Type B pancreatic cell (in vitro differentiated cells): Measurements from ENCODE around the gene NMD3. TPM values are rescaled to one million over a fixed set of nuclear protein-coding genes. Genes with fewer than 3 reads are reported as not detected.

Experiments
- DNase-seq: peaks from one replicate; pipeline ENCODE4 v3.0.0; 2021; ENCODE audit warnings: mixed read lengths; ENCODE audit not compliant: unreplicated experiment; ENCODE audit errors: extremely low spot score
- H3K27ac Mint-ChIP-seq: 2 replicates; pipeline ENCODE4 v1.8.0; 2021; ENCODE audit warnings: mild to moderate bottlenecking, mixed read lengths
- H3K27me3 Mint-ChIP-seq: 2 replicates; pipeline ENCODE4 v1.8.0; 2021; ENCODE audit warnings: mixed read lengths
- H3K36me3 Mint-ChIP-seq: 2 replicates; pipeline ENCODE4 v1.8.0; 2021; ENCODE audit warnings: mixed read lengths
- H3K4me1 Mint-ChIP-seq: one replicate; pipeline ENCODE4 v1.8.0; 2021; ENCODE audit warnings: mixed read lengths; ENCODE audit not compliant: unreplicated experiment
- H3K4me3 Mint-ChIP-seq: 2 replicates; pipeline ENCODE4 v1.8.0; 2021; ENCODE audit warnings: mild to moderate bottlenecking, mixed read lengths
- H3K9me3 Mint-ChIP-seq: 2 replicates; pipeline ENCODE4 v1.8.0; 2021; ENCODE audit warnings: mixed read lengths
- total RNA-seq: library from RNA; stranded (reverse); gene quantifications from 2 replicates; pipeline ENCODE4 v1.2.1, GENCODE V29; 2021; ENCODE audit warnings: low replicate concordance
- TF ChIP-seq, protein P1 (sequence below): fragments of 200-600 bp; sonication (generic); conservative IDR thresholded peaks from 2 replicates; pipeline ENCODE4 v1.5.0; 2021; ENCODE audit warnings: antibody characterized with exemption, mild to moderate bottlenecking

NMD3 gene
- total RNA-seq, 1 donor from 2014 or later, result 53.9 TPM

DNA sequence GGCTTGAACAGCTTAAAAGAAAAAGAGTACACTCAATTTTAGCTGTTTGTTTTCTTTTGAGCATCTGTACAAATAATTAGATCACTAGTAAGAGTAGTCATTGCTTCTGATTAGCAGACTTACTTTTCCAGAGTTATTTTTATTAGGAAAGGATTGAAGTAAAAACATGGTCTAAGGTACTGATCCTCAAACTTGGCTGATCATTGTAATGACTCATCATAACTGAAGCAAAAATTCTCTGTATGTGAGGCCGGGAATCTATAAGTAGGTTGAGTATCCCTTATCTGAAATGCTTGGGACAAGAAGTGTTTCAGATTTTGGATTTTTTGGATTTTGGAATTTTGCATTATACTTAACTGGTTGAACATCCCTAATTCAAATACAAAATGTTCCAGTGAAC is 12.4 kb downstream of the NMD3 start:
- DNase-seq, result no peak
- Mint-ChIP-seq H3K36me3 (peaks cover 27% of the 10 kb centered on the region), H3K9me3 (no peaks in the 10 kb centered on the region), H3K27me3 (no peaks in the 10 kb centered on the region), H3K27ac (no peak overlapping the region), H3K4me3 (no peak overlapping the region), H3K4me1 (no peaks in the 10 kb centered on the region)
- TF ChIP-seq, protein P1, sequence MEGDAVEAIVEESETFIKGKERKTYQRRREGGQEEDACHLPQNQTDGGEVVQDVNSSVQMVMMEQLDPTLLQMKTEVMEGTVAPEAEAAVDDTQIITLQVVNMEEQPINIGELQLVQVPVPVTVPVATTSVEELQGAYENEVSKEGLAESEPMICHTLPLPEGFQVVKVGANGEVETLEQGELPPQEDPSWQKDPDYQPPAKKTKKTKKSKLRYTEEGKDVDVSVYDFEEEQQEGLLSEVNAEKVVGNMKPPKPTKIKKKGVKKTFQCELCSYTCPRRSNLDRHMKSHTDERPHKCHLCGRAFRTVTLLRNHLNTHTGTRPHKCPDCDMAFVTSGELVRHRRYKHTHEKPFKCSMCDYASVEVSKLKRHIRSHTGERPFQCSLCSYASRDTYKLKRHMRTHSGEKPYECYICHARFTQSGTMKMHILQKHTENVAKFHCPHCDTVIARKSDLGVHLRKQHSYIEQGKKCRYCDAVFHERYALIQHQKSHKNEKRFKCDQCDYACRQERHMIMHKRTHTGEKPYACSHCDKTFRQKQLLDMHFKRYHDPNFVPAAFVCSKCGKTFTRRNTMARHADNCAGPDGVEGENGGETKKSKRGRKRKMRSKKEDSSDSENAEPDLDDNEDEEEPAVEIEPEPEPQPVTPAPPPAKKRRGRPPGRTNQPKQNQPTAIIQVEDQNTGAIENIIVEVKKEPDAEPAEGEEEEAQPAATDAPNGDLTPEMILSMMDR, result no peak

DNA sequence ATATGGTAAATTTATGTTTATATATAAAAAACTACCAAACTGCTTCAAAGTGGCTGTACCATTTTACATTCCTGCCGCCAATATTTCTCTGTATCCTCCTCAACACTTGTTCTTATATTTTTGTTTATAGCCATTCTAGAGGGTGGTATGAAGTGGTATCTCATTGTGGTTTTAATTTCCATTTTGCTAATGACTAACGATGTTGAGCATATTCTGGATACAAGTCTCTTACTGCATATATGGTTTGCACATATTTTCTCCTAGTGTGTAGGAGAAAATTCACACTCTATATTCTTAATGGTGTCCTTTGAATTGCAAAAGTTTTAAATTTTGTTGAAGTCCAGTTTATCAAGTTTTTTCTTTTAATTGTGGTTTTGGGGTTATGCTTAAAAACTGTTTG is 15.1 kb downstream of the NMD3 start:
- H3K9me3 Mint-ChIP-seq, result no peaks in the 10 kb centered on the region
- H3K4me1 Mint-ChIP-seq, result no peaks in the 10 kb centered on the region
- TF ChIP-seq, protein P1, result no peak
- H3K27ac Mint-ChIP-seq, result no peak overlapping the region
- DNase-seq, result no peak
- H3K27me3 Mint-ChIP-seq, result no peaks in the 10 kb centered on the region
- peaks cover 31% of the 10 kb centered on the region for H3K36me3 Mint-ChIP-seq
- H3K4me3 Mint-ChIP-seq, result no peak overlapping the region

DNA sequence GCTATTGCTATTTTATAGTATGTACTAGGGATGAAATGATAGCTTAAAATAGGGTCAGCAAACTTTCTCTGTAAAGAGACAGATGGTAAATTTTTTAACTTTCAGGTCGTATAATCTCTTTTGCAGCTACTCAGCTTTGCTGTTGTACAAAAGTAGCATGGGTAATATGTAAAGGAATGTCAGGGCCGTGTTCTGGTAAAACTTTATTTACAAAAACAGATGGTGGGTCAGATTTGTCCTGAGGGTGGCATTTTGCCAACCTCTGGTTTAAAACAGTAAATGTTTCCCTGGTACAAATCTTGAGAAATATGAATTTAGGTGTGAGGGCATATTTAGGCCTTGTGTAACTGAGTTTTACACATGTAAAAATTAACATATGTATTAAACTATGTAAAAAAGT is 18.6 kb downstream of the NMD3 start:
- H3K4me3 Mint-ChIP-seq, result no peak overlapping the region
- no peaks in the 10 kb centered on the region for H3K4me1 Mint-ChIP-seq
- TF ChIP-seq, protein P1, result no peak
- H3K36me3 Mint-ChIP-seq, result peaks cover 28% of the 10 kb centered on the region
- H3K27me3 Mint-ChIP-seq, result no peaks in the 10 kb centered on the region
- no peaks in the 10 kb centered on the region for H3K9me3 Mint-ChIP-seq
- no peak for DNase-seq
- H3K27ac Mint-ChIP-seq, result no peak overlapping the region

DNA sequence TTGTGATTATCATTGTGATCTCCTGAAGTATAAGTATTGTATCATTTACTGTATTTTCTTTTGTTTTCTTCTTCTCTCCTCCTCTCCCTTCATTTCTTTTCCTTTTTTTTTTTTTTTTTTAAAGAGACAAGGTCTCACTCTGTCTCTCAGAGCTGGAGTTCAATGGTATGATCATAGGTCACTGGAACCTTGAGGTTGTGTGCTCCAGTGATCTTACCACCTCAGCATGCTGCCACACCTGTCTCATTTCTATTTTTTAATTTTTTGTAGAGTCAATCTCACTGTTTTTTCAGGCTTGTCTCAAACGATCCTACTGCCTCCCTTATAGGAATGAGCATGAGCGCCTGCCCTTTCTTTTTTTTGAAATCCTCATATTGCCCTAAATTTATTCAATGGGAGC is 23.4 kb downstream of the NMD3 start:
- Mint-ChIP-seq H3K4me1 (no peaks in the 10 kb centered on the region), H3K4me3 (no peak overlapping the region), H3K27ac (no peak overlapping the region), H3K27me3 (no peaks in the 10 kb centered on the region), H3K9me3 (no peaks in the 10 kb centered on the region), H3K36me3 (peaks cover 15% of the 10 kb centered on the region)
- TF ChIP-seq, protein P1, result no peak
- DNase-seq, result no peak

DNA sequence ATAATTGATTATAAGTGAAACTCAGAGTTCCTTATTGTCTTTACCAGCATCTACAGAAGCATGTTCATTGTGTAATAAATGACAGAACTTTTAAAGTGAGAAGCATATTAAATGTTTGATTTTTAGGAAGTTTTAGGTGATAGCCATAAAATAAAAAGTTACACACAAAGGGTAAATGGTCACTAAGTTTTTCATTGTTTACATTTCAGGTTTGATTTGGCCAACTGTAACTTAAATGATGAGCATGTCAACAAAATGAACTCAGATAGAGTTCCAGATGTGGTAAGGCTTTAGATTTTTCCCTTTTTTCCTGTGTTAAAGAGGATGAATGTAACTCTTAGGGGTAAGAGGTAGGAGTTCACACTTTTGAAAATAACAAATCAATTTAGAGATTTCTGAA is 25.9 kb downstream of the NMD3 start:
- H3K27ac Mint-ChIP-seq, result no peak overlapping the region
- no peaks in the 10 kb centered on the region for H3K9me3 Mint-ChIP-seq
- no peaks in the 10 kb centered on the region for H3K27me3 Mint-ChIP-seq
- TF ChIP-seq, protein P1, result no peak
- H3K4me3 Mint-ChIP-seq, result no peak overlapping the region
- peaks cover 24% of the 10 kb centered on the region for H3K36me3 Mint-ChIP-seq
- DNase-seq, result no peak
- no peaks in the 10 kb centered on the region for H3K4me1 Mint-ChIP-seq

DNA sequence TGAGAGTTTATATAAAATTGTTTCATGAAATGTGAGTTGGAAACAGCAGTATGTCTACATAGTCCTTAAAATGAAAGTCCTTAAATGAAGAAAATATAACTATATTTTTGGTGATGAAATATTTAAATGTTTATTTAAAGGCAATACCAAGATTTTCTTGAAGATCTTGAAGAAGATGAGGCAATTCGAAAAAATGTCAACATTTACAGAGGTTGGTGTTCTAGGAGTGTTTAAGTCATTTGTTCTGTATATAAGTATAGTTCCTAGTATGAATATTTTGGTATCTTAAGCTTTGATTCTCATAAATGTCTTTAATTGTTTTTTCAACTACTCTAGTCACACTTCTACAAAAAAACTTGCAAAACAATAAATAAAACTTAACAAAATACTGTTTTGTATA is 29.0 kb downstream of the NMD3 start:
- peaks cover 34% of the 10 kb centered on the region for H3K36me3 Mint-ChIP-seq
- H3K9me3 Mint-ChIP-seq, result no peaks in the 10 kb centered on the region
- H3K4me1 Mint-ChIP-seq, result no peaks in the 10 kb centered on the region
- H3K27me3 Mint-ChIP-seq, result no peaks in the 10 kb centered on the region
- no peak for DNase-seq
- no peak overlapping the region for H3K4me3 Mint-ChIP-seq
- TF ChIP-seq, protein P1, result no peak
- no peak overlapping the region for H3K27ac Mint-ChIP-seq
